GM13977 (cell line): ENCODE results near the gene HOXB4.

Experiments
- DNase-seq: peaks from one replicate; pipeline ENCODE4 v3.0.0; 2012; ENCODE audit warnings: low spot score
- in situ Hi-C: fragments of 300-500 bp; cut with MboI; formaldehyde crosslinking; loops from one replicate; pipeline ENCODE4 v1.12.0; 2022; ENCODE audit warnings: low sequenced_read_pairs, low pct_unique_long_range_greater_than_20kb, mixed read lengths, inconsistent platforms; ENCODE audit not compliant: unreplicated experiment
- TF ChIP-seq, protein P1 (sequence below): IDR thresholded peaks from 2 replicates; pipeline ENCODE4 v1.5.1; 2012; ENCODE audit warnings: mild to moderate bottlenecking, control low read depth; ENCODE audit not compliant: insufficient read depth; ENCODE audit errors: extremely low read depth, missing control alignments

Gene HOXB4

DNA sequence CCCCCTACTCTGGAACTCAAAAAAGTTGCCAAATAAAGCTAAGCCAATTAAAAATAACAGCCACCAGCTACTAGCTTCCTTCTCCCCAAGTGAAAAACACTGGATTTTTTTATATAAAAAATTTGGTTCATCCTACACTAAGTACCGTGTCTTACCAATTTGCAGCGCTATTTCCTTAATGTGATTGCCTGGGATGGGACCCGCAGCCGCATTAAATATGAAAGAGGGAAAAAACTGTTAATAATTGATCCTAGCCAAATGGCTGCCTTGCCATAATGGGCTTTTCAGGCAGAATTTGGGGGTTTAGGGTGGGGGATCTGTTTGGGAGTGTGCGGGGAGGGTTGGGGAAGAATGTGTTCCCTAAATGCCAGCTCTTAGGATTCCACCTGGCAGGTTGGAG, 46.0 kb upstream of the HOXB4 start:
- DNase-seq, result no peak
- TF ChIP-seq, protein P1, sequence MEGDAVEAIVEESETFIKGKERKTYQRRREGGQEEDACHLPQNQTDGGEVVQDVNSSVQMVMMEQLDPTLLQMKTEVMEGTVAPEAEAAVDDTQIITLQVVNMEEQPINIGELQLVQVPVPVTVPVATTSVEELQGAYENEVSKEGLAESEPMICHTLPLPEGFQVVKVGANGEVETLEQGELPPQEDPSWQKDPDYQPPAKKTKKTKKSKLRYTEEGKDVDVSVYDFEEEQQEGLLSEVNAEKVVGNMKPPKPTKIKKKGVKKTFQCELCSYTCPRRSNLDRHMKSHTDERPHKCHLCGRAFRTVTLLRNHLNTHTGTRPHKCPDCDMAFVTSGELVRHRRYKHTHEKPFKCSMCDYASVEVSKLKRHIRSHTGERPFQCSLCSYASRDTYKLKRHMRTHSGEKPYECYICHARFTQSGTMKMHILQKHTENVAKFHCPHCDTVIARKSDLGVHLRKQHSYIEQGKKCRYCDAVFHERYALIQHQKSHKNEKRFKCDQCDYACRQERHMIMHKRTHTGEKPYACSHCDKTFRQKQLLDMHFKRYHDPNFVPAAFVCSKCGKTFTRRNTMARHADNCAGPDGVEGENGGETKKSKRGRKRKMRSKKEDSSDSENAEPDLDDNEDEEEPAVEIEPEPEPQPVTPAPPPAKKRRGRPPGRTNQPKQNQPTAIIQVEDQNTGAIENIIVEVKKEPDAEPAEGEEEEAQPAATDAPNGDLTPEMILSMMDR, result no peak
- in situ Hi-C loops, result no loop called here

- TF ChIP-seq, protein P1, result no peak
- in situ Hi-C loops, result no loop called here
- DNase-seq, result no peak
Measured at GRCh38 chr17:48623583-48623982, 45.4 kb upstream of the HOXB4 start.

DNA sequence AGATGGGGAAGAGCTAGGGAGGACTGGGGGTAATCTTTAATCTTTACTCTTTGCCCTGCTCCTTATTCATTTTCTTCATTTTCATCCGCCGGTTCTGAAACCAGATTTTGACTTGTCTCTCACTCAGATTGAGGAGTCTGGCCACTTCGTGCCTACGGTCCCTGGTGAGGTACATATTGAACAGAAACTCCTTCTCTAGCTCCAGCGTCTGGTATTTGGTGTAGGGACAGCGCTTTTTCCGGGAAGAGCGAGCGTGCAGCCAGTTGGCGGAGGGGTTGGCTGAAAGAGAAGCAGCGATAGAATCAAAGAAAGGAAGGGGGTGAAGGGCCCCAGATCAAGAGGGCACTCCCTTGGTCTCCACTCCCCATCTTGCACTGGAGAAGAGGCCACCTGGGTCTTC, 44.7 kb upstream of the HOXB4 start:
- in situ Hi-C loops, result no loop called here
- DNase-seq, result no peak
- TF ChIP-seq, protein P1, result no peak

GRCh38 chr17:48621410-48622392, 43.6 kb upstream of the HOXB4 start:
- TF ChIP-seq, protein P1, result no peak
- DNase-seq, result no peak
- in situ Hi-C loops, result no loop called here

- DNase-seq, result no peak
Measured at GRCh38 chr17:48620461-48621139, 42.5 kb upstream of the HOXB4 start.

DNA sequence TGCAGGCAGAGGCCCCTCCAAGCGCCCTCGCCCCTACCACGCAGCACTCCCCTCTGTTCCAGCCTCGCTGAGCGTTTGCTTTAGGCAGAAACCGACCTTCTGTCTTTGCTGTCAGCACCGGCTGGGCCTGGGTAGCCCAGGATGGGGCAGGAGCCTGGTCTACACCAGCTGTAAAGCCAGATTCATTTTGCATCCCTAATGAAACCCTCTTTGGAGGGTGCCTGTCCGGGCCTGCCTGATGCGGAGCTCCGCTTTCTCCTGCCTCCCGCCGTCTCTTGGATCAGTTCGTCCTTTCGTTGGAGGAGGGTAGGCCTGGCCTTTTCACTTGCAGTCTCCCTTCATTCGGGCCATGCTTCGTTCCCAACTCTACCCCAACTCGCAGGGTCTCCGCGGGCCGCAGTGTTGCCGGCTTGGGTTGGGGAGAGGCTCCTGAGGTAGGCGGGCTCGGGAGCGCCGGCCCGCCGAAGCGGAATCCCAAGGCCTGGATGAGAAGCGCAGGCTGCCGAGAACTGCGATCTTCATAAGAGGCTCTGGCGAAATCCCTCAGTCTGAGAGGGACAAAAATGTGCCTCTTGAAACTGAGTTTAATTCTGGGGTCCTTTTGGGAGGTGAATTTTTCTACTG, 41.8 kb upstream of the HOXB4 start:
- TF ChIP-seq, protein P1, result no peak
- DNase-seq, result no peak
- in situ Hi-C loops, result loop anchor here (10.0 kb wide), 1 partner anchor 105 kb away; the partner anchor contains the start of genes HOXB13, PRAC1 and PRAC2

More at GRCh38 chr17:48620461-48621139, 42.5 kb upstream of the HOXB4 start:
- TF ChIP-seq, protein P1, result no peak
- in situ Hi-C loops, result no loop called here
